ENCODE measurements around the gene CHRNA4. TPM values are rescaled to one million over a fixed set of nuclear protein-coding genes. Genes with fewer than 3 reads are reported as not detected.

Gene CHRNA4
- total and polyA plus RNA-seq, 2 of the 13 experiments (the other 11 are each of a cell fraction or from before 2014, with no cell fraction given): not detected

DNA sequence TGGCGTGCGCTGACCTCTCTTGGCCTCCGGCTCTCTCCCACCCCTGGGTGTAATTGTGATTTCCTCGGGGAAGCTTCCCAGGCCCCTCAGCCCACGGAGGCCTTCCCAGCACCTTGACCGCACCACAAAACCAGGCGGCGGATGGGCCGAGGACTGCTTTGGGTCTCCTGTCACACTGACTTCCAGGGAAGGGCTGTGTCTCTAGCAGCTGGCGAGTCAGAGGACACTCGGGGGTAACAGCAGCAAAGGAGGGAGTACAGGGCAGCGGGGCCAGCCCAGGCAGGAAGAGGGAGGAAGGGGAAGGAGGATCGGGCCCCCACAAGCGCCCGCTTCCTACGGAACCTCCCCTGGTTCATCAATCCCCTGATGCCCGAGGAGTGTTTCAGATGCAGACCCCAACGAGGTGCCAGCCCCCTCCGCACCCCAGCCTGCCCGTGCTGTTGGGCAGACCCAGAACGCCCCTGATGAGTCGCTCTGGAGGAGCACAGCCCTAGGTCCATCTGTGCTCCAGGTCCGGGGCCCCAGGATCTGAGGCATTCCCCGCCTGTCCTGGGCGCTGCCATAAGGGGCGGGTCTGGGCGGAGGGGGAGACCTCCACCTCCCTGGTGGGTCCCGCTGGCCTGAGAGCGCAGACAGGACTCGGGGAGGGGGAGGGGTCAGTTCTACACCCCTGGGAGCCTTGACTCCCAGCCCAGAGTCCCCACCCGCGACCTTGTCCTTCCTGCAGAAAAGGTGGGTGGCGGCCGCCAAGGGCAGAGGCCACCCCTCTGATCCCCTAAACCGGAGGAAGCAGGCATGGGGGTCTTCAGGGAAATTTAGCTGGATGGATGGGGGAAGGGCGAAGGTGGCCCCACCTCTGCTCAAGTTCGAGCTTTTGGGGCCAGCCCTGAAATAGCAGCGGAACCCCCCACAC is 956 bp downstream of the CHRNA4 start:
- FAIRE-seq: no peak
- CTCF ChIA-PET (ENCODE audit: low intra/inter-chr PET ratio, low total read pairs): no interaction called here
- H3K27me3 ChIP-seq (ENCODE audit: control insufficient read depth in 1 of 2, insufficient read depth in 2 of 2, low read length in 2 of 2): peaks cover 22 to 58% of the 10 kb centered on the region in 2 experiments

More for the DNA sequence above, 956 bp downstream of the CHRNA4 start:
- Histone ChIP-seq H3K79me2 (ENCODE audit: insufficient read depth, low read length) (no peaks in the 10 kb centered on the region), H3K9me3 (ENCODE audit: low read length) (no peaks in the 10 kb centered on the region), H3K4me1 (ENCODE audit: insufficient read depth, low read length) (peaks cover 32% of the 10 kb centered on the region), H4K20me1 (ENCODE audit: insufficient read depth, low read length) (peaks cover 7% of the 10 kb centered on the region; the same call in 1 of the 2 replicates), H3K9ac (ENCODE audit: insufficient read depth, low read depth, low read length) (no peak overlapping the region), H3K4me2 (ENCODE audit: low read depth, low read length) (no peak overlapping the region), H2AFZ (ENCODE audit: low read length) (no peak overlapping the region), H3K36me3 (replicated peaks in 1 of 2; ENCODE audit: control insufficient read depth in 1 of 2, insufficient read depth in 2 of 2, low read length in 2 of 2) (no peaks in the 10 kb centered on the region; a peak in 1 of 5 replicates), H3K4me3 (replicated peaks in 1 of 3; ENCODE audit: insufficient read depth in 1 of 3, low read depth in 2 of 3, low read length in 3 of 3) (no peak overlapping the region), H3K27ac (ENCODE audit: extremely low read length, insufficient read depth, low read length) (no peak overlapping the region)
- ATAC-seq (no peak), DNase-seq (ENCODE audit: low spot score) (no peak)
- TF ChIP-seq SMC3 (IDR thresholded peaks at IDR 0.05; ENCODE audit: low read length) (no peak), ZNF12 (CRISPR knock-in tag; IDR thresholded peaks at IDR 0.05) (no peak), HDAC1 (CRISPR knock-in tag; IDR thresholded peaks at IDR 0.05) (no peak), DPF2 (CRISPR knock-in tag; IDR thresholded peaks at IDR 0.05; ENCODE audit: borderline replicate concordance, low read depth) (no peak), ZNF775 (CRISPR knock-in tag; IDR thresholded peaks at IDR 0.05; ENCODE audit: borderline replicate concordance) (no peak), MAFF (IDR thresholded peaks at IDR 0.05; ENCODE audit: low read depth, low read length) (no peak), ZNF367 (CRISPR knock-in tag; IDR thresholded peaks at IDR 0.05; ENCODE audit: borderline replicate concordance) (no peak)
- TF ChIP-seq, protein P1, sequence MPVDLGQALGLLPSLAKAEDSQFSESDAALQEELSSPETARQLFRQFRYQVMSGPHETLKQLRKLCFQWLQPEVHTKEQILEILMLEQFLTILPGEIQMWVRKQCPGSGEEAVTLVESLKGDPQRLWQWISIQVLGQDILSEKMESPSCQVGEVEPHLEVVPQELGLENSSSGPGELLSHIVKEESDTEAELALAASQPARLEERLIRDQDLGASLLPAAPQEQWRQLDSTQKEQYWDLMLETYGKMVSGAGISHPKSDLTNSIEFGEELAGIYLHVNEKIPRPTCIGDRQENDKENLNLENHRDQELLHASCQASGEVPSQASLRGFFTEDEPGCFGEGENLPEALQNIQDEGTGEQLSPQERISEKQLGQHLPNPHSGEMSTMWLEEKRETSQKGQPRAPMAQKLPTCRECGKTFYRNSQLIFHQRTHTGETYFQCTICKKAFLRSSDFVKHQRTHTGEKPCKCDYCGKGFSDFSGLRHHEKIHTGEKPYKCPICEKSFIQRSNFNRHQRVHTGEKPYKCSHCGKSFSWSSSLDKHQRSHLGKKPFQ (CRISPR knock-in tag; IDR thresholded peaks at IDR 0.05; ENCODE audit: insufficient replicate concordance): no peak
- TF ChIP-seq, protein P2, sequence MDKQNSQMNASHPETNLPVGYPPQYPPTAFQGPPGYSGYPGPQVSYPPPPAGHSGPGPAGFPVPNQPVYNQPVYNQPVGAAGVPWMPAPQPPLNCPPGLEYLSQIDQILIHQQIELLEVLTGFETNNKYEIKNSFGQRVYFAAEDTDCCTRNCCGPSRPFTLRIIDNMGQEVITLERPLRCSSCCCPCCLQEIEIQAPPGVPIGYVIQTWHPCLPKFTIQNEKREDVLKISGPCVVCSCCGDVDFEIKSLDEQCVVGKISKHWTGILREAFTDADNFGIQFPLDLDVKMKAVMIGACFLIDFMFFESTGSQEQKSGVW (CRISPR knock-in tag; IDR thresholded peaks at IDR 0.05; ENCODE audit: borderline replicate concordance): no peak
- 60% methylated on average over 29 of the region's 38 CpGs for WGBS (ENCODE audit: low lambda C conversion rate)
- in situ Hi-C loops (cut with HindIII; ENCODE audit: extremely low pct_ligation_motif_present, low pct_unique_long_range_greater_than_20kb): no loop called here
- intact Hi-C loops (cut with micrococcal nuclease; ENCODE audit: unreplicated experiment): no loop called here
- POLR2A ChIA-PET: no interaction called here
- no TSS peak for BruUV-seq (replicated peaks)
